OCI-M1 (cell line): ENCODE measurements around the gene C1orf122.
"Not testable (repeated sequence)": the region's sequence is repeated elsewhere in the genome, so short reads cannot be mapped to it uniquely, and the experiment has no call there.

Experiments
- DNase-seq: peaks from one replicate; lab custom pipeline; 2025; lab: John Stamatoyannopoulos, UW

C1orf122 gene

DNA sequence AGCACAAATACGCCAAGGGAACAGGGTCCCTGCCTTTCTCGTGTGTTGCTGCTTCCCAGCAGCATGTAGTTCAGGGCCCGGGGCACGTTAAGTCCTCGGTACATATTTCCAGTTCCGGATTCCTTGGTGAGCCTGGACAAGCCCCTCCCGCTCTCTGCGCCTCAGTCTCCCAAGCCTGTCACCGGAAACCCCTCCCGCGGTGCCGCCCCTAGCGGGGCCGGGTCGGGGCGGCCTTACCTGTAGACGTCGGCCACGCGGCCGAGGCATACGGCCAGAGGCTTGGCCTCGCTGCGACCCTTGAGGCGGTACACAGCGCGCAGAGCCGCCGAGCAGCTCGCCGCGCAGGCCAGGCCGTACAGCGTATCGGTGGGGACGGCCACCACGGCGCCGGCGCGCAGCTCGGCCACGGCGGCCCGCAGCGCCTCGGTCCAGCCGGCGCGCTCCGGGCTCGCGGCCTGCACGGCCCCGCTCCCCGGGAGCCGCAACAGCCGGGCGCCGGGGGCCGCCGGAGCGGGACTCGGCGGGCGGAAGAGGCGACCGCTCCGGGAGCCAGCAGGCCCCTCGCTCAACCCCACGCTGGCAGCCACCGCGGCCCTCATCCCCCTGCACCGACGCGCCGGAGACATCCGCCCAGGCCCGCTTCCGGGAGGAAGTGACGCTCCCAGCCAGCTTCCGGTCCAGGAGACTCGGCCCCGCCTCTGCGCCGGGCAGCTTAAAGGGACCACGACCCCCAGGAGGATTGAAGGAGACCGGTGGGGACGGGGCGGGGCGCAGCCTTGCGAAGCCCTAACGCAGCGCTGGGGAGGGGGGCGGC is at the start of gene C1orf122, which contains the start of gene YRDC:
Gene C1orf122, plus strand, starts transcription at position 236 of the 814 bp plus-strand sequence. CDS start 615 bp downstream, outside the sequence.
Gene YRDC, minus strand, starts transcription at position 654 of the 814 bp plus-strand sequence. Its CDS starts 28 bp downstream, at position 626.
- peak; percentile 95 for DNase-seq

GRCh38 chr1:37759451-37759850 is 48.1 kb upstream of the C1orf122 start:
- no peak for DNase-seq

DNA sequence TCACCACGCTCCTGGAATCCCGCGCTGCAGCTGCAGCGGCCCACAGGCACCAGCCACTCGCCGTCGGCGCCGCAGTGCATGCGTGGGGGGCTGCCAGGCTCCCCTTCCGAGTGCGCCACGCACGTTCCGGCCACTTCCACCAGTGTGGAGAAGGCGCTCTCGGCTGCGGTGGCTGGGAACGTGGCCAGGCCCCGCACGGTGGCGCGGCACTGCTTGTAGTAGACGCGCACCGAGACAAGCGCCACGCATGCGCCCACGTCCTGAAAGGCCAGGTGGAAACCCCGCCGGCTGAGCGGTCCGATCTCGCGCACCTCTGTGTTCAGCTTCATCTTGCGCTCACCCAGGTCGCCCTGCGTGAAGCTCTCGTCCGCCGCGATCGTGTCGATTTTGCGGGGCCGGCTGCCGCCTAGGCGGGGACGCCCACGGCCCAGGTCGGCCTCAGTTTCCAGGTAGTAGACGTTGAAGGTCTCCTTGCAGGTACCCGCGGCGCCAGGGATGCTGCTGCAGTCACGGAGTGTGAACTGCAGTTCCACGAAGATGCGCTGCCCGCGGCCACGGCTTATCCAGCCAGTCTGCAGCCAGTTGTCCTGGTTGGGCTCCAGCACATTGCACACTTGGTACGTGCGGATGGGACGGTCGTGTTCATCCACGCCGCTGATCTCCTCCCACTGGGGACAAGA is 46.0 kb upstream of the C1orf122 start:
- DNase-seq = no peak

GRCh38 chr1:37762516-37762915 is 45.1 kb upstream of the C1orf122 start:
- DNase-seq = no peak

DNA sequence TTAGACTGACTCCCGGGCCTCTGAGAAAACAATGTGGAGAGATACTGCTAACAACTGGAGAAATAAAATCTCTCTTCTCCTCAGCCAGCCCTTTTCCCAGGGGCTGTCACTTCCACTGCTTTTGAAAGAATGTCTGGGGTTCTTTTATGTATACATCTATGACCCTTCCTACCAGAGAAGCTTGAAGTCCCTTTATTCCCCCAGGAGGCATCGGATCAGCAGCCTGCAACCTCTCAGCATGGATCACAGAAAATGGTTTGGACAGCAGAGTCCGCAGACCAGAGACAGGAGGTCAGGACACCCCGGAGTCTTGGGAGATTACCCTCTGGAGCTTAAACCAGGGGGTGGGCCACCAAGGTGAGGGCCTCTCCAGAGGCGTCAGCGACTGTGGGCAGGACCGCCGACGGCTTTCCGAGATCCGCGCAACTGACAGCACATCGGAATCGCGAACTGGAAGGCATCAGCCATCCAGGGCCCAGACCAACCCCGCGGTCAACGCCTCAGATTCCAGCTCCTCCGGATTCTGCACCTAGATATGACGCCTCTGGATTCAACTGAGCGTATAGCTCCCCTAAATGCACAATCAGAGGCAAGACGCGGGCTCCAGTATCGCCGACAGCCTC is 43.7 kb upstream of the C1orf122 start:
- no peak for DNase-seq

DNA sequence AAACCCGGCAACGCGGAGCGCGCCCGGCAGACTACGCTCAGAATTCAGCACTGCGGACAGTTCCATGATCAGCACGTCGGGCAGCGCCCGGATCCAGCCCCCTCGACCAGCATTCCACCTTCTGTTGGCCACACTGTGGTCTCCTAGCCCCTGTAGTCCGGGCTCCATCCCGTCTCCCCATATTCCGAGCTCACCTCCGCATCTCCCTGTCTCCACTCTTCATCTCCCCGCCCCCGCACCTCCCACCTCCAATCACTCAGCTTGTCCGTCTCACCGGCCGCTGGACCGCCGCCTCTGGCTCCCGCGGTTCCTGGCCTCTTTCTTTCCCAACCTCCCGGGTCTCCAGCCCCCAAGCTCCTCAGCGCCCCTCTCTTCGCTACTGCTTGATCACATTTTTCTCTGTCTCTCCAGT is 43.2 kb upstream of the C1orf122 start:
- peak; percentile 62 for DNase-seq

DNA sequence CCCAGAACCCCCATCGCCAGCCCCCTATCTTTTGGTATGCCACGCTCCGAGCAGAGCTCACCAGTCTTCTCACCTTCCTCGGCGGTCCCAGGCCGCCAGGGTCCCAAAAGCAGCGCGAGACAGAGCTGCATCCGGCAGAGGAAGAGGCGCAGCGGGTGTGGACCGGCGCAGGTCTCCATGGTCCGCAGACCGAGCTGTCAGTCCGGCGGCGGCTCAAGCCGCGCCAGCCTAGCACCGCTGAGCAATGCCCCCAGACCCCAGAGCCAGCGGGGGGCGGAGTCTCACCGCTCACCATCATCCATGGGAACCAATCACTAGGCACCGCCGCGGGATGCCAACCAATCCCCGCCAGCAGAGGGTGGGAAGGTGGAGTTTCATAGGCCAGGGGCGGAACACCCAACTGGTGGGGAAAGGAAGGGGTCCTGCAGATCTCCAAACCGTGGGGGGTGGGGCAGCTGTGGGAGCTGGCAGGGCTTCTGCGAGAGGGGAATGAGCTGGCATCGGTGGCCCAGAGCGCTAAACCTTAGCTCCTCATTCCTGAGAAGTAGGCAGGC is 42.6 kb upstream of the C1orf122 start, which contains the start of gene EPHA10:
Gene EPHA10, minus strand, starts transcription at position 233 of the 554 bp plus-strand sequence. Its CDS starts 54 bp downstream, at position 179.
- no peak for DNase-seq

DNA sequence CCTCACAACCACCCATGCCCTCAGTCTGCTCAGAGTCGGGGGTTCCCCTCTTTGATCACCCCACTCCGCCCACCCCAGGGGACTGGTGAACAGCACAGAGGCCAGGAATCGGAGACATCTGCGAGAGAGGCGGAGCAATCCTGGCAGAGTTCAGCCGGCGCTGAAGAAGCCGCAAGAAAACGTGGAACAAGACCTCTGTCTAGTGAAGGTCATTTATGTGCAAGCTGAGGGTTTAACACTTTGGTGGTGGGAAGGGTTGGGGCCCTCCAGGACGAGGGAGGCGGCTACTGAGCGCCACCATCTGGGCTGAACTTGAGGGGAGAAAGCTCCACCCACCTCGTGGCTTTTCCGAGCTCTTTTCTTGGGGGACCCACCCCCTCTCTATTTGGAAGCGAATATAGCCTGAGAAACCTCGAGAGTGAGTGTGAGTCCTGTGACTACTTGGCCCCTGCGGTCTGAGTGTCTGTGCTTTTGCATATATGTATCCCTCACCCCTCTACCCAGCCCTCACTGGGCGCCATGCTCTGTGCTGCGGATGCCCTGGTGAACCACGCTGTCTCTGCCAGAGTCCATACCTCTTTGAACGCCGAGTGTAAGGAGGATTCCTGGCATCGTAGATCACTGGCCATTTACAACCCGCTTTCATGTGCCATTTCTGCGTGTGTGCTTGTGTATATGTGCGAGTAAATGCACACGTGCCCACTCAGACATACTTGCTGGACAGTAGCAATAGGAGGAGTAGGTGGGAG is 41.5 kb upstream of the C1orf122 start:
- DNase-seq = peak; percentile 6

DNA sequence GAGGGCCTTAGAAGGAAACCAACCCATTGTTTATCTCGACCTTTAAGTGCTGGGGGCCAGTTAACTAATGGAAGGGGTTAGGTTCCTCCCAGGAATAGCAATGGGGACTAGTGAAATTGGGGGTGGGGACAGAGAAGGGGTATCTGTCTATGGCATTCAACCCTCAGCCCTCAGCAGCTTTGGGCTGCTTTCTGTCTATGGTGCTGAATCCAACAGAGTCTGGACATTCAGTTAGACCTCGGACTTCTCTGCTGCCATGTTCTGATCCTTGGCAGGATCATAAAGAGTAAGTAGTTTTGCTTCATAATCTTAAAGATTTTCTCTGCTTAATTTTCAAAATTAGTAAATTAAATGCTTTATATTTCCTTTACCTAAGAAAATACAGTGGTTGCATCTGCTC is 40.1 kb upstream of the C1orf122 start:
- DNase-seq = no peak

GRCh38 chr1:37771440-37771839 is 36.1 kb upstream of the C1orf122 start:
- DNase-seq = not testable (repeated sequence)

DNA sequence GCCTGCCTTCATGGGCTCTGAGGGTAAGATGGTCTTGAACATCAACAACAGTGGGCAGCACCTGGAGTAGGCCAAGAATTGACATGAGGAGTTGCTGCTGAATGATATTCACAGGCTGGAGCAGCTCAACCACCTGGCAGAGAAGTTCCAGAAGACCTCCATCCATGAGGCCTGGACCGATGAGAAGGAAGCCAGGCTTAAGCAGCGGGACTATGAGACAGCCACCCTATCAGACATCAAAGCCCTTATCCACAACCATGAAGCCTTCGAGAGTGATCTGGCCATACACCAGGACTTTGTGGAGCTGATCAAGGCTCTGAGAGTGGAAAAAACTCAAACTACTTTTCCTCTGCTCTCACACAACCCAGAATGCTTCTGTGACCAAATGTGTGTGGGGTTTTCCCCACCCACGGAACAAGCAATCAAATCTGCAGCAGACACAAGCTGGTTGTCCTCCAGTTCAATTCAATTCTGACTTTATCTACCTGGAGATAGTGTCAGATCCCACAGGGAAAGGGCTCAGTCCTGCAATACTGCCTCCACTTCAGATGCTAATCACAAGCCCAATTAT is 30.6 kb upstream of the C1orf122 start:
- DNase-seq = no peak

GRCh38 chr1:37778654-37779053 is 28.9 kb upstream of the C1orf122 start:
- DNase-seq = no peak

GRCh38 chr1:37782491-37782890 is 25.1 kb upstream of the C1orf122 start:
- DNase-seq = no peak

DNA sequence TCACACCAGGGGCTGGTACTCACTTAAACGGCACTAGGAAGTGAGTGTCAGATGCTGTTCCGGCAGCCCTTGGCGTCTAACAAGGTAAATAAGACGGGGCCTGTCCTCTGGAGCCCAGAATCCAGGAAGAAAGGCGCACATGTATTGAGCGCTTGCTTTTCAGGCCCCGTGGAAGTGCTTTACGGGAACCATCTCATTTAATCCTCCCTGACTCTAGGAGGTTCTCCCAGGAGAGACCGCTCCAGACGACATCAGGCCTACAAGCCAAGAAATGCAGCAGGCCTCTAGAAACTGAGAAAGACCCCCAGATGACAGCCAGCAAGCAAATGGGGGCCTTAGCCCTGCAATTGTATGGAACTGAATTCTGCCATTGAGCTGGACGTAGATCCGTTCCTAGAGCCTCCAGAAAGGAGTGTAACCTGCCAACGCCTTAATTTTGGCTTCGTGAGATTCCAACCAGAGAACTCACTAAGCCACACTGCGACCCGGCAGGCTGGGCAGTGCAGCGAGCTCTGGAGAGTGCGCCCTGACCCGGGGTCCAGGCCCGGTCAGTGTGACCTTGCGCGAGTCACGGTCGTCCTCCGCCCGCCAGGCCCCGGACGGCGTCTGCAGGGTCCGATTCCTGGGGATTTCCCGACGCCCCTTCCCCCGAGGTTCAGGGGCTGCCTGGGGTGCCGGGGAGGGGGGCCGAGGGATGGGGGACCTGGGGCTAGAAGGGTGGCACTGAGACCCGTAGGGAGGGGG is 14.5 kb upstream of the C1orf122 start:
- DNase-seq = no peak

DNA sequence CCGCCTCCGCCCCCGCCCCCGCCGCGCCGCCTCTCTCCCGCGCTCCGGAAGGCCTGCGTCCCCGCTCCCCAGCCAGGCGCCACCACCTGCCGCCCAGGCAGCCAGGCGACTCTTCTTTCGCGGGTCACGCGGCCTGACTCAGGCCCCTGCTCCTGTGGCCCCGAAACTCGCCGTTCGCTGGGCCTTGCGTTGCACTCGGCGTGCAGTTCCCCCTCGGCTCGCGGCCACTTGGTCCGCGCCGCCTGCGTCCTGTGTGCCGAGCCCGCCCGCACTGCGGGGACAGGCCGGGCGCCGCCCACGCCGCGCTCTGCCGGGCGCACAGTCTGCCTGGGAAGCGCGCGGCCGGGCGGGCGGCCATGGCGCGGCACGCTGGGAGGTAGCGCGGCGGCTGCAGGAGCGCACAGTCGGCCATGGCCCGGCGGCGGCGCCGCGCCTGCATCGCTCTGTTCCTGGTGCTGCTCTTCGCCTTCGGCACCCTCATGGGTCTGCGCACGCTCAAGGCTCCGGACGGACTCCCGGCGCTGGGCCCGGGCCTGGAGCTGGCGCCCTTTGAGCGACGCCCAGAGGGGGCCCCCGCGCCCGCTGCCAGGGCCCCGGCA is 13.7 kb upstream of the C1orf122 start, which contains the start of gene MANEAL:
Gene MANEAL, plus strand, starts transcription at position 75 of the 599 bp plus-strand sequence. Its CDS starts 336 bp downstream, at position 411.
- DNase-seq = peak; percentile 75

- DNase-seq = no peak
Observed at GRCh38 chr1:37794372-37795339, 12.9 kb upstream of the C1orf122 start.

DNA sequence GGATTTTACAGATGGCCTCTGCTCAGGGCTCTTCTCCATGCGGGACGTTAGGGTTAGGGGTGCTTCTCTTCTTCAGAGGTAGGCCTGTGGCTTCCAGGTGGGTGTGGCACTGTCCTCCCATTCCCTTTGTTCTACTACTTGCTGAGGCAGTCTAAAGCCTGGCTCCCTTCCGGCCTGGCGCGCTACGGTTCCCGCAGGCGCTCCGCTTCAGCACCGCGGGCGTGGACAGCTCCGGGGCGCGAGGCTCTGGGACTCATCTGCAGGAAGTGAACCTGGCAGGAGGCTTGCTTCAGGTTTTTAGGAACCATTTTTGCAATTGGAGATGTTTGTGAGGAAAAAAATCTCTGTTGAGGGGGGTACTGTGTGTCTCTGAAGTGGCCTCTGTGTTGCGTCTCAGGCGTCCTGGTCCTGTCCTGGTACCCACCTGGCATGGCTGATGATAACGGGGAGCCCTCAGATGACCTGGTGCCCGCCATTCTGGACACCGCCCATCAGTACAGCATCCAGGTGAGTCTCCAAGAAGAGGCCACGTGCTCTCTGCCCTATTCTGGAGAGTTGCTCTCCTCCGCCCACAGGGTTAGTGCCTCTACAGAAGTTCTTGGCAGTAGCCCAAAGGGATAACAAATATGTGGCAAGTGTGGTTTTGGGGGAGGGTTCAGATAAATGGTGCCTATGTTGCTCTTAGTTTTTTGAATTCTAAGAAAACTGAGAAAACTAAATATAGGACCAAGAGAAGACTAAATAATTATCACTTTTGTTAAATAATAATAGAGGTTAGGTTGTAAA is 12.1 kb upstream of the C1orf122 start:
- peak; percentile 56 for DNase-seq
